SK-N-MC (cell line): Measurements from ENCODE around the gene GAPDHS.

Source experiments
- DNase-seq: peaks from one replicate; pipeline ENCODE4 v3.0.0-alpha.2; 2011; ENCODE audit warnings: low read depth, low spot score
- H3K27ac ChIP-seq: fragments of 200-600 bp; sonication (generic); 2 replicates; pipeline ENCODE4 v1.5.1; 2016; ENCODE audit warnings: mixed run types
- H3K36me3 ChIP-seq: fragments of 200-600 bp; sonication (generic); 2 replicates; pipeline ENCODE4 v1.6.1; 2017; ENCODE audit warnings: antibody characterized with exemption, low read length, mixed read lengths; ENCODE audit not compliant: insufficient read depth
- H3K4me3 ChIP-seq: fragments of 200-600 bp; sonication (generic); 2 replicates; pipeline ENCODE4 v1.5.1; 2016
- H3K9ac ChIP-seq: fragments of 200-600 bp; sonication (generic); 2 replicates; pipeline ENCODE4 v1.8.0; 2017; ENCODE audit warnings: mixed run types, mixed read lengths; ENCODE audit not compliant: insufficient read length
- H3K9me3 ChIP-seq: fragments of 200-600 bp; sonication (generic); 2 replicates; pipeline ENCODE4 v1.6.1; 2017; ENCODE audit warnings: low read depth, mild to moderate bottlenecking, antibody characterized with exemption, low read length, moderate library complexity, mixed read lengths
- EZH2 ChIP-seq: fragments of 200-600 bp; sonication (generic); IDR thresholded peaks from one replicate; pipeline ENCODE4 v1.6.1; 2017; ENCODE audit warnings: antibody characterized with exemption
- FOXP2 ChIP-seq: optimal IDR thresholded peaks from 2 replicates; pipeline ENCODE3; 2011; ENCODE audit warnings: mild to moderate bottlenecking, moderate library complexity; ENCODE audit not compliant: insufficient read depth; ENCODE audit errors: extremely low read length, control extremely low read depth
- POLR2AphosphoS5 ChIP-seq: IDR thresholded peaks from 2 replicates; pipeline ENCODE4 v1.6.1; 2012; ENCODE audit warnings: mild to moderate bottlenecking, low read depth, low read length, borderline replicate concordance

Gene GAPDHS

DNA sequence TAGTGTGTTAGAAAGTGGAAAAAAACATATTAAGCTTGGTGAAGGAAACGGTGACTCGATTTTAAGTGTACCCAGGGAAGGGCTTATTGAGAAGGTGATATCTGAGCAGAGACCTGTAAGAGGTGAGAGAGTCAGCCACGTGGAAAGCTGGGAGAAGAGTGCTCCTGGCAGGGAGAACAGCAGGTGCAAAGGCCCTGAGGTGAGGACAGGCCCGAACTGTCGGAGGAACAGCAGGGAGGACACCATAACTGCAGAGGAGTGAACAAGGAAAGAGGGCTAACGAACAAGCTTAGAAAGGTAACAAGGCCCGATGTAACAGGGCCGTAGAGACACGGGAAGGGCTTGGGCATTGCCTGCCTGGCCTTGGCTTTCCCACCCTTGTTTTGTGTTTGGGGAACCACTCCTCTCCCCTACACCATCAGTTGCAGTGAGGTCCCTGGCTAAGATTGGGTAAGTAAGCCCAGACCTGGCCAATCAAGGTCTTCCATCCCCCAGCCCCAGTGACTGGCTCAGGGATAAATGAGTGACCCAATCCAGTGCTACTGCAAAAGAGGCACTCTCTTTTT, 22.9 kb downstream of the GAPDHS start:
- TF ChIP-seq EZH2 (no peak), POLR2AphosphoS5 (no peak), FOXP2 (no peak)
- no peak for DNase-seq
- H3K9ac ChIP-seq: no peak overlapping the region
- H3K4me3 ChIP-seq: no peak overlapping the region
- H3K27ac ChIP-seq: no peak overlapping the region
- no peaks in the 10 kb centered on the region for H3K36me3 ChIP-seq
- no peaks in the 10 kb centered on the region for H3K9me3 ChIP-seq

DNA sequence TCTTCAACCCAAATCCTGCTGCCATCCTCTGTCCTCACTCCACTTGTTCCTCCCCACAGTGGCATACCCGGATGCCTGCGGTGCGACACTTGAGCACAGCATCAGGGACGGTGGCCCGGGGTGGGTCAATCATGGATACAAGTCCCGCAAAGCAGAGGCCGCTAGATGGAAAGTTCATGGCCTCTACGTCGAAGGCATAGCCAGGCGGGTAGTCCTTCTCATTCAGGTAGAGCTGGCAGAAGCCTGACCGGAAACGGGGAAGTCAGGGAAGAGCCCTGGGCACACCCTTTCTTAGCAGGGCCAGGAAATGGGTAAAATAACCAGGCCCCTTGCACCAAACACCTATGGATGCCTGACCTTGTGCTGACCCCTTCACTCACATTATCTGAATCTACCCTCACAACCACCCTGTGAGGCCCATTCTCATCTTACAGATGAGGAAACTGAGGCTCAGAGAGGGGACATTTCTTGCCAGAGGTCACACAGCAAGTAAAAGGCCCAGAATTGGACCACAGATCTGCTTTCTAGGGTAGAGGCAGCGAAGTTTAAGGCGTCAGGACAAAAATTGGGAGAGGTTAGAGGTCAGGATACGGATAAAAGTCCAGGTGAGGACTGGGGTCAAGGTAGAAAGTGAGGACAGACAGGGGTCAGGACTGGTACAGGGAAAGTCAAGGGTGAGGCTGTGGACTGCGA, 23.7 kb downstream of the GAPDHS start:
- no peak overlapping the region for H3K9ac ChIP-seq
- H3K4me3 ChIP-seq: no peak overlapping the region
- no peaks in the 10 kb centered on the region for H3K9me3 ChIP-seq
- DNase-seq: no peak
- no peaks in the 10 kb centered on the region for H3K36me3 ChIP-seq
- no peak overlapping the region for H3K27ac ChIP-seq
- TF ChIP-seq FOXP2 (no peak), EZH2 (no peak), POLR2AphosphoS5 (no peak)

DNA sequence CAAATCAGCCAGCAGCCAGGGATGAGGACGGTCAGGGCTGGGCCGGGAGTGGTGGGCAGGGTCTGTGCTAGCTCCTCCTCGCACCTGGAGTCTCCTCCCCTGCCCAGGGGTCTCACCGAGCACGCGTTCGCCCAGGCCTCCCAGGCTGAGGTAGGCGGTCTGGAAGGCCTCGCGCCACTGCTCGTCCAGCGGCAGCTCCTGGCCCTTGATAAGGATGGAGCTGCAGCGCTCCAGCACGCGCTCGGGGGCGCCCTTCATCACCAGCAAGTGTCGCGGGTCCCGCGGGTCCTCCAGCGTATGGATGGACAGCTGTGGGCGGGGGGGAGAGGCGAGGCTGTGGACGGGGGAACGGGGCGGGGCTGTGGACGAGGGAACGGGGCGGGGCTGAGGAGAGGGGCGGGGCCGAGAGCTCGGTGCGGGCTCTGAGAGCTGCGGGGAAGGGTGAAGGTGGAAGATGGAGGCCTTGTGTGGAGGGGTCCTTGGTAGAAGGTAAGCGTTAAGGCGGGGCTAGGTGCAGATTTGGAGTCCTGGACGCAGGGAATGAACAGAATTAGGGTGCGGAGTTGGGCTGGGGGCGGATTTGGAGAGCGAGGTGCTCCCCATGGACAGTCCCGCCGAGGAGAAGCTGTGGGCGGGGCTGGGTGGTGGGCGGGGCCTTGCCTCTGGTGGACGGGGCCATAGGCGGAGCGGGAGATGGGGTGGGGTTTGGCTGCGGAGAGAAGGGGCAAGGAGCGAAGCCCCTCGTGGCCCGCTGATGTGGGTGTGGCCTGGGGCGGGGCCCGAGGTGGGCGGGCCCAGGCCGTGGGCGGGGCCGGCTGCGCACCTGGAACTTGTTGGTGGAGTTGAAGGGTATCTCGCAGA, 24.5 kb downstream of the GAPDHS start:
- H3K27ac ChIP-seq: no peak overlapping the region
- H3K4me3 ChIP-seq: peak overlapping the region; percentile 61
- no peak for DNase-seq
- H3K36me3 ChIP-seq: no peaks in the 10 kb centered on the region
- H3K9ac ChIP-seq: no peak overlapping the region
- no peaks in the 10 kb centered on the region for H3K9me3 ChIP-seq
- TF ChIP-seq FOXP2 (no peak), EZH2 (no peak), POLR2AphosphoS5 (no peak)

DNA sequence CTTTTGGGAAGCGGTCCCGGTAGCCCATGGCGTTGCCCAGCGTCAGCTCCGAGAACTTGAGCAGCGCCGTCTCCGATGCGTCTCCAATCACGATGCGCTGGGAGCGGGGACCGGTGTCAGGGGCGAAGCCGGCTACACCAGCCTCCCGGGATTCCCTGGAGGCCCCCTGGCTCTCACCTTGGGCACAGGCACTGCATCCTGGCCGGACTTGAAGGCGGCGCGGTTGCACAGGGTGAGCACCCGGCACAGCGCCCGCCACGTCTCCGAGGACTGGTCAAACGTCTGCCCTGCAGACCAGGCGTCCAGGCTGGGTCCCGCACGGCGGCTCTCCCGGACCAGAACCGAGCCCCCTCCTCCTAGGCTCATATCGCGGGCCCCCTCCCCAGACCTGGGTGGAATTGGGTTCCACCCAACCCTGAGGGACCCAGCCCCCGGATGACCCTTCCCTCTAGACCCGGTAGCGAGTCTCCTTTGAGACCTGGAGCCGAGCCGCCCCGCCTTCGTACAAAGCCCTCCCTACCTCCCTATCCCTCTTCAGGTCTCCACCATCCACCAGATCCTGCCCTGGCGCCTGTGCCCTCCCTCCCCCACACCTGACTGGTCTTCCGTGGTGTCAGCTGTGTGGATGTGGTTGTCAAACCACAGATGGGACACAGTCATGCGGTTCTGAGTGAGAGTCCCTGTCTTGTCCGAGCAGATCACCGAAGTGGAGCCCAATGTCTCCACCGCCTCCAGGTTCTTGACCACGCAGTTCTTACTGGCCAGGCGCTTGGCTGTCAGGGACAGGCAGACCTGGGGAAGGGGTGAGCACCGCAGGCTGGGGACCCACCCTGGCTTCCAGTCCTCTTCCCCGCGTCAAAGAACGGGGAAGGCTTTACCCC, 25.4 kb downstream of the GAPDHS start:
- no peak for DNase-seq
- no peak overlapping the region for H3K27ac ChIP-seq
- no peak overlapping the region for H3K9ac ChIP-seq
- TF ChIP-seq POLR2AphosphoS5 (no peak), FOXP2 (no peak), EZH2 (no peak)
- no peaks in the 10 kb centered on the region for H3K9me3 ChIP-seq
- no peaks in the 10 kb centered on the region for H3K36me3 ChIP-seq
- no peak overlapping the region; the same call in 1 of the 2 replicates for H3K4me3 ChIP-seq

DNA sequence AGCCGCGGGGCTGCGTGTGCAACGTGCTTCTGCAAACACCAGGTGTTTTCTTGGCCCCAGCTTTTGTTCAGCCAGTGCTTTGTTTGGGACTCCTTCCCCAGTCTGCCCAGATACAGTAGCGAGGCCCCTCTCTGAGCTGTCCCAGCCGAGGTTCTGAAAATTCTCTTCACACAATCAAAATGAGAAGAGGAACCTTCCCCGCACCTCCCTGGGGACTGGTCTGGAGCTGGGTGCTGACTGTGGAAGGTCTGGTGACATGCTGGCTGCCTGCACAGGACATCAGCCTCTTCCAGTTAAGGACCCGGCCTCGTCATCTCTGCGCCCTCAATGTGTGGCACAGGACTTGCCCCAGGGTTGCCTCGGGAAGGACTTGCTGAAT, 26.0 kb downstream of the GAPDHS start:
- TF ChIP-seq EZH2: no peak
- no peak for TF ChIP-seq POLR2AphosphoS5
- no peak for TF ChIP-seq FOXP2
- H3K9ac ChIP-seq: no peak overlapping the region
- no peak overlapping the region for H3K27ac ChIP-seq
- DNase-seq: no peak
- H3K4me3 ChIP-seq: no peak overlapping the region
- H3K36me3 ChIP-seq: no peaks in the 10 kb centered on the region
- H3K9me3 ChIP-seq: no peaks in the 10 kb centered on the region

DNA sequence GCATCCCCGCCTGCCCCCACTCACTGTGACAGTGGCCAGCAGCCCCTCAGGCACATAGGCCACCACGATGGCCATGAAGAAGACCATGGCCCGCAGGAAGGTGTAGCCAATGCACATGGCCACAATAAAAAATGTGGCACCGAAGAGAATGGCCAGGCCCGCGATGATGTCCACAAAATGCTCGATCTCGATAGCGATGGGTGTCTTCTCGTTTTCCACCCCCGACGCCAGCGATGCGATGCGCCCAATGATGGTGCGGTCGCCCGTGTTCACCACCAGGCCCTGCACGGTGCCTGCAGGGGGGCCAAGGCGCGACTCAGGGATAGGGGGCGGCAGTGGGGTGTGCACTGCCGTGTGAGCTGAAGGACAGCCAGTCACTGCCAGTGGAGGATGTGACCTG, 26.5 kb downstream of the GAPDHS start:
- Histone ChIP-seq H3K36me3 (no peaks in the 10 kb centered on the region), H3K9me3 (no peaks in the 10 kb centered on the region), H3K9ac (no peak overlapping the region), H3K4me3 (no peak overlapping the region), H3K27ac (no peak overlapping the region)
- DNase-seq: no peak
- TF ChIP-seq FOXP2: no peak
- no peak for TF ChIP-seq POLR2AphosphoS5
- TF ChIP-seq EZH2: no peak

DNA sequence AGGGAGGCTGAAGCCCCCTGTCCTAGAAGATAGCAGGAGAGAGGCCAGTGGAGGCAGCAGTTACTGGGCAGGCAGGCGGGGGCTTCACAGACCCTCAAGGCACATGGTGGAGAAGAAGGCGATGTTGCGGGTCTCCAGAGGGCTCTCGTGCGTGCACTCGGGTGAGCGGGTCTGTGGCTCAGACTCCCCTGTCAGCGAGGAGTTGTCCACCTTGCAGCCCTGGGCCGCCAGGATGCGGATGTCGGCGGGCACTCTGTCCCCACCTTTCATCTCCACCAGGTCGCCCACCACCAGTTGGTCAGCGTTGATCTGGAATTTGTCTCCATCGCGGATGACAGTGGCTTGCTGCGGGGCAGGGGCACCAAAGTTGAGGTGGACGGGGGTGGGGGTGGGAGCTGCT, 27.0 kb downstream of the GAPDHS start:
- no peaks in the 10 kb centered on the region for H3K9me3 ChIP-seq
- no peak overlapping the region for H3K27ac ChIP-seq
- H3K36me3 ChIP-seq: no peaks in the 10 kb centered on the region
- DNase-seq: no peak
- no peak overlapping the region for H3K4me3 ChIP-seq
- no peak overlapping the region for H3K9ac ChIP-seq
- no peak for TF ChIP-seq EZH2
- no peak for TF ChIP-seq POLR2AphosphoS5
- no peak for TF ChIP-seq FOXP2

DNA sequence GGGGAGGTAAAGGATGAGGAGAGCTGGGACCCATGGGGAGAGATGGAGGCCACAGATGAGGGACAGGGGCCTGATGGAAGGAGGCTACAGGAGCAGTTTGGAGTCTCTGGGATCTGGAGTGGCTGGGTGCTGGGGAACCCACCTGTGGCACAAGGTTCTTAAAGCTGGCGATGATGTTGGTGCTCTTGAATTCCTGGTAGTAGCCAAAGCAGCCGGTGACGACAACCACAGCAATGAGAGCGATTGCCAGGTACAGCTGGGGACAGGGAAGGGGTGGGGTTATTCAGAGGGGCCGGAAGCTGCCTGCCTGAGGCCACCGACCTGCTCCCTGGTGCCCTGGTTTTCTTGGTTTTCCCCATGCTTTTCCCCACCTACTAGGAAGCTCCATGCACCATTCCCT, 27.4 kb downstream of the GAPDHS start:
- DNase-seq: no peak
- no peak overlapping the region for H3K27ac ChIP-seq
- no peaks in the 10 kb centered on the region for H3K9me3 ChIP-seq
- no peaks in the 10 kb centered on the region for H3K36me3 ChIP-seq
- H3K9ac ChIP-seq: no peak overlapping the region
- TF ChIP-seq EZH2: no peak
- no peak for TF ChIP-seq POLR2AphosphoS5
- TF ChIP-seq FOXP2: no peak
- no peak overlapping the region for H3K4me3 ChIP-seq

DNA sequence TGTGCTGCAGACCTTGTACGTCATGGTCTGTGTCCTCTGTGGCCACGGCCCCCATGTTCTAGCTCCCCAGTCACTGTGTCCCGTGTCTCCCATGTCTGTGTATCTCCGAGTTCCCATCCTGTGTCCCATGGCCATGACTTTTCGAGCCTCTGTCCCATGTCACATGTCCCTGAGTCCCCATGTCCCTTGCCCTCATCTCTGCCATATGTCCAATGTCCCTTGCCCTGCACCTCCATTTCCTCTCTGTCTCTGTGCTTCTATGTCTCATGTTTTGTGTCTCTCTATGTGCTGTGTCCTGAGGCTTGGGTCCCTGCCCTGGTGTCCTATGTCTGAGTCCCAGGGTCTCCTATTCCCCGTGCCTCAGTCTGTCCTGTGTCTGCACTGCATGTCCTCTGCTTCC, 28.2 kb downstream of the GAPDHS start:
- no peak for TF ChIP-seq EZH2
- no peak for TF ChIP-seq POLR2AphosphoS5
- no peak for TF ChIP-seq FOXP2
- H3K36me3 ChIP-seq: no peaks in the 10 kb centered on the region
- H3K9ac ChIP-seq: no peak overlapping the region
- H3K4me3 ChIP-seq: no peak overlapping the region
- DNase-seq: no peak
- no peaks in the 10 kb centered on the region for H3K9me3 ChIP-seq
- H3K27ac ChIP-seq: no peak overlapping the region
